ENCODE measurements around the gene EVI5. TPM values are rescaled to one million over a fixed set of nuclear protein-coding genes. Genes with fewer than 3 reads are reported as not detected.
"Not testable (repeated sequence)": the region's sequence is repeated elsewhere in the genome, so short reads cannot be mapped to it uniquely, and the experiment has no call there.

EVI5 gene
- total and polyA plus RNA-seq, 11 donors, result 3.5 to 34.6 (median 23.5) TPM

DNA sequence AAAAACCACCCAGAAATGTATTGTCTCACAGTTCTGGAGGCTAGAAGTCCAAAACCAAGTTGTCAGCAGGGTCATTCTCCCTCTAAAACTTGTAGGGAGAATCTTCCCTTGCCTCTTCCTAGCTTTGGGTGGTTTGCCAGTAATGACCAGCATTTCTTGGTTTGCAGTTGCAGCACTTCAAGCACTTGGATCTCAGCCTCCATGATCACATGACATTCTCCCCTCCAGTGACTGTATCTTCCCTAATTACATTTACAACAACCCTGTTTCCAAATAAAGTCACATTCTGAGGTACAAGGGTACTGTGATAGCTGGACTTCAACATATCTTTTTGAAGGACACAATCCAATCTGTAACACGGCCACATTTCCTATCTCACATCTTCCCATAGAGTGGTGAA lies 37.2 kb downstream of the EVI5 start:
- Histone ChIP-seq H3K9me3 (no peaks in the 10 kb centered on the region), H3K4me1 (peaks cover 0 to 20% (median 7%) of the 10 kb centered on the region in 12 donors), H3K27ac (peak overlapping the region in 3 of 12 donors; percentile 1 to 43 (median 22)), H3K36me3 (peaks cover 0 to 6% (median 0%) of the 10 kb centered on the region in 9 donors), H3K4me3 (no peak overlapping the region), H3K27me3 (no peaks in the 10 kb centered on the region)
- no peak for TF ChIP-seq POLR2A (IDR thresholded peaks at IDR 0.05)
- TF ChIP-seq, protein P1, sequence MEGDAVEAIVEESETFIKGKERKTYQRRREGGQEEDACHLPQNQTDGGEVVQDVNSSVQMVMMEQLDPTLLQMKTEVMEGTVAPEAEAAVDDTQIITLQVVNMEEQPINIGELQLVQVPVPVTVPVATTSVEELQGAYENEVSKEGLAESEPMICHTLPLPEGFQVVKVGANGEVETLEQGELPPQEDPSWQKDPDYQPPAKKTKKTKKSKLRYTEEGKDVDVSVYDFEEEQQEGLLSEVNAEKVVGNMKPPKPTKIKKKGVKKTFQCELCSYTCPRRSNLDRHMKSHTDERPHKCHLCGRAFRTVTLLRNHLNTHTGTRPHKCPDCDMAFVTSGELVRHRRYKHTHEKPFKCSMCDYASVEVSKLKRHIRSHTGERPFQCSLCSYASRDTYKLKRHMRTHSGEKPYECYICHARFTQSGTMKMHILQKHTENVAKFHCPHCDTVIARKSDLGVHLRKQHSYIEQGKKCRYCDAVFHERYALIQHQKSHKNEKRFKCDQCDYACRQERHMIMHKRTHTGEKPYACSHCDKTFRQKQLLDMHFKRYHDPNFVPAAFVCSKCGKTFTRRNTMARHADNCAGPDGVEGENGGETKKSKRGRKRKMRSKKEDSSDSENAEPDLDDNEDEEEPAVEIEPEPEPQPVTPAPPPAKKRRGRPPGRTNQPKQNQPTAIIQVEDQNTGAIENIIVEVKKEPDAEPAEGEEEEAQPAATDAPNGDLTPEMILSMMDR (IDR thresholded peaks at IDR 0.05), result no peak
- ATAC-seq, result peak in 3 of 4 donors; percentile 28 to 45 (median 39)
- WGBS, 4 donors, result 27 to 70% (median 48%) methylated on average over 1 of the region's 1 CpG
- intact Hi-C loops (cut with DNase I), result loop anchor here in 4 of 10 donors (2.0 to 5.0 kb wide), 4 partner anchors 35 to 85 kb away; partner anchors contain the start of gene RPL5 (in 1 of the 4)
- DNase-seq, result no peak

- not testable (repeated sequence) for H3K27me3 ChIP-seq, H3K4me3 ChIP-seq, DNase-seq, H3K36me3 ChIP-seq, H3K9me3 ChIP-seq
- ATAC-seq, result peak; percentile 37 to 52 (median 41)
- intact Hi-C loops (cut with DNase I), result loop anchor here in 4 of 10 donors (5.0 kb wide), 3 partner anchors 36 to 86 kb away; partner anchors contain the start of gene RPL5 (in 1 of the 4)
- Histone ChIP-seq H3K4me1 (peaks cover 0 to 20% (median 7%) of the 10 kb centered on the region in 12 donors), H3K27ac (peak overlapping the region in 1 of 12 donors; percentile 1)
- WGBS, 4 donors, result 53 to 72% (median 64%) methylated on average over 4 of the region's 4 CpGs
Observed at GRCh38 chr1:92746255-92746654, 38.7 kb downstream of the EVI5 start.

DNA sequence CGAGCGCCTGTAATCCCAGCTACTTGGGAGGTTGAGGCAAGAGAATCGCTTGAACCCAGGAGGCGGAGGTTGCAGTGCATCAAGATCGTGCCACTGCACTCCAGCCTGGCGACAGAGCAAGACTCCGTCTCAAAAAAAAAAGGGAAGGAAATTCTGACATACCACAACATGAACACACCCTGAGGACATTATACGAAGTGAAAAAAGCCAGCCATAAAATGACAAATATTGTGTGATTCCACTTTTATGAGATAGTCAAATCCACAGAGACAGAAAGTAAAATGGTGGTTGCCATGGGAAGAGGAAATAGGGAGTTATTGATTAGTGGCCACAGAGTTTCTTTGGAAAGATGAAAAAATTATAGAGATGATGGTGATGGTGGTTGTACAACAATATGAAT lies 41.7 kb downstream of the EVI5 start:
- intact Hi-C loops (cut with DNase I), result no loop called here
- no peak for ATAC-seq
- TF ChIP-seq, protein P1 (IDR thresholded peaks at IDR 0.05), result no peak
- no peak for TF ChIP-seq POLR2A (IDR thresholded peaks at IDR 0.05)

GRCh38 chr1:92739669-92740524 lies 45.0 kb downstream of the EVI5 start:
- Histone ChIP-seq H3K27ac (no peak overlapping the region), H3K27me3 (no peaks in the 10 kb centered on the region), H3K4me3 (no peak overlapping the region), H3K9me3 (no peaks in the 10 kb centered on the region), H3K4me1 (peaks cover 0 to 13% (median 0%) of the 10 kb centered on the region in 12 donors), H3K36me3 (peaks cover 0 to 12% (median 0%) of the 10 kb centered on the region in 9 donors)
- WGBS, 4 donors, result 89 to 95% (median 92%) methylated on average over 4 of the region's 4 CpGs
- no peak for TF ChIP-seq POLR2A (IDR thresholded peaks at IDR 0.05)
- TF ChIP-seq, protein P1 (IDR thresholded peaks at IDR 0.05), result no peak
- DNase-seq (no peak), ATAC-seq (no peak)
- intact Hi-C loops (cut with DNase I), result no loop called here

More for the DNA sequence above, 41.7 kb downstream of the EVI5 start:
- Histone ChIP-seq H3K36me3 (peaks cover 0 to 6% (median 0%) of the 10 kb centered on the region in 9 donors), H3K27me3 (no peaks in the 10 kb centered on the region), H3K27ac (no peak overlapping the region), H3K9me3 (no peaks in the 10 kb centered on the region), H3K4me3 (no peak overlapping the region), H3K4me1 (peaks cover 0 to 24% (median 7%) of the 10 kb centered on the region in 12 donors)
- 86 to 92% (median 90%) methylated on average over 8 of the region's 8 CpGs for WGBS, 4 donors
- DNase-seq, result no peak
